ENCODE data around the gene DCAF8.

DNA sequence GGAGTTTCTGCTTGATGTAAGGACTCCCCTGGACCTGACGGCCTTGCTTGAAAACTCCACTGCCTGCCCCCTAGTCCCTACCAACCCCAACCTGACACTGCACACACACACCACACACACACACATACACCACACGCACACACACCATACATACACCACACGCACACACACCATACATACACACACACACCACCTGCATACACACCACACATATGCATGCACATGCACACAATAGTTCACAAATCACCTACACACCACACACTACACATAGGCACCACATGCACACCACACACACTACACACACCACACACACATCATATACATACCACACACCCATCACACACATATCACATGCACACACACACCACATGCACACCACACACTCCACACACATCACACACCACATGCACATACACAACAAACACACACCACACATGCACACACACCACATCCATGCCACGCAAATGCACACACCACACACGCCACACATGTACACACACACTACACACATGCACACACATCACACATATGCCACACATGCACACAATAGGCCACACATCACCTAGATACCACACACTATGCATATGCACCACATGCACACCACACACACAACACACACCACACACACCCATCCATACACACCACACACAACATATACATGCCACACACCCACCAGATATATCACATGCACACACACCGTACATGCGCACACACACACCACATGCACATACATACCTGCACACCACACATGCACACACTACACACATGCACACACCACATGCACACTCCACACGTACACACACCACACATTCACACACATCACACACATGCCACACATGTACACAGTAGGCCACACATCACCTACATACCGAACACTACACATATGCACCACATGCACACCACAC lies 68.3 kb downstream of the DCAF8 start:
- TF ChIP-seq POLR2A (IDR thresholded peaks at IDR 0.05), result no peak
- TF ChIP-seq, protein P1, sequence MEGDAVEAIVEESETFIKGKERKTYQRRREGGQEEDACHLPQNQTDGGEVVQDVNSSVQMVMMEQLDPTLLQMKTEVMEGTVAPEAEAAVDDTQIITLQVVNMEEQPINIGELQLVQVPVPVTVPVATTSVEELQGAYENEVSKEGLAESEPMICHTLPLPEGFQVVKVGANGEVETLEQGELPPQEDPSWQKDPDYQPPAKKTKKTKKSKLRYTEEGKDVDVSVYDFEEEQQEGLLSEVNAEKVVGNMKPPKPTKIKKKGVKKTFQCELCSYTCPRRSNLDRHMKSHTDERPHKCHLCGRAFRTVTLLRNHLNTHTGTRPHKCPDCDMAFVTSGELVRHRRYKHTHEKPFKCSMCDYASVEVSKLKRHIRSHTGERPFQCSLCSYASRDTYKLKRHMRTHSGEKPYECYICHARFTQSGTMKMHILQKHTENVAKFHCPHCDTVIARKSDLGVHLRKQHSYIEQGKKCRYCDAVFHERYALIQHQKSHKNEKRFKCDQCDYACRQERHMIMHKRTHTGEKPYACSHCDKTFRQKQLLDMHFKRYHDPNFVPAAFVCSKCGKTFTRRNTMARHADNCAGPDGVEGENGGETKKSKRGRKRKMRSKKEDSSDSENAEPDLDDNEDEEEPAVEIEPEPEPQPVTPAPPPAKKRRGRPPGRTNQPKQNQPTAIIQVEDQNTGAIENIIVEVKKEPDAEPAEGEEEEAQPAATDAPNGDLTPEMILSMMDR (IDR thresholded peaks at IDR 0.05), result no peak
